ENCODE measurements around the gene SEC23B.

- no peak for TF ChIP-seq CTCF (IDR thresholded peaks at IDR 0.05; ENCODE audit: borderline replicate concordance, extremely low read depth, low read length, poor library complexity, severe bottlenecking)
- TF ChIP-seq EZH2 (IDR thresholded peaks at IDR 0.05; ENCODE audit: borderline replicate concordance, low read depth, low read length, severe bottlenecking) = no peak
Measured at GRCh38 chr20:18481596-18481995, 26.1 kb upstream of the SEC23B start.

Measured in DND-41 (cell line).